ENCODE data around the gene PHKB. TPM values are rescaled to one million over a fixed set of nuclear protein-coding genes. Genes with fewer than 3 reads are reported as not detected.

PHKB gene
- polyA plus RNA-seq, 1 donor (not counting 4 experiments of a cell fraction or from before 2014, with no cell fraction given), result 71.7 TPM

DNA sequence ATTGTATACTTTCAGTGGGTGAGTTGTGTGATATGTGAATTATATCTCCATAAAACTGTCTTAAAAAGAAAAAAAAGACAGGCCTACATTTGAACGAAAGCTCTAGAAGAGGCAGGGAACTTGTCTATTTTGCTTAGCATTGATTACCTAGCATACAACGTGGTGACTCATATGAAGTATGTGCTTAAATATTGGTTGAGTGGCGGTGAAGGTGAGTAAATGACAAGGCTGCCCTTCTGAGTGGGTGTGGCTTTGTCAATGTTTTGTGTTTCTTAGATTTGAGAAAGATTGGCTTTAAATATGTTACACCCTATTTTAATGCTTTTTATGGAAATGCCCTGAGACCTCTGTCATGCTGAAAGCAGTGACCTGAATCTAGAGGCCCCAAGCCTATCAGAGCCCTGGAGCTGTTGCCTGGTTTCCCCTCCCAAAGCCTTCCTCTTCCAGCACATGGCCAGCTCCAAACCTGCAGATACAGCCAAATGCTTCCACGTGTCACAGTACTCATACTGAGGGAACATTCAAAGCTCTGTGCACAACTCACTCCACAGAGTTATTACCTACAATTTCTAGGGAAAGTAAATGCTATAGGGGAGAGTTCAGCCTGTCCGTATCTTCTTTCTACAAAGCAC is 260.0 kb downstream of the PHKB start:
- Histone ChIP-seq H3K27ac (ENCODE audit: control insufficient read depth, insufficient read depth, low read length) (no peak overlapping the region), H3K4me2 (ENCODE audit: control insufficient read depth, extremely low read depth, insufficient read depth, low read depth, low read length) (no peak overlapping the region), H3K79me2 (ENCODE audit: control insufficient read depth, insufficient read depth, low read length) (no peaks in the 10 kb centered on the region), H2AFZ (ENCODE audit: control insufficient read depth, low read length) (no peak overlapping the region), H3K27me3 (ENCODE audit: control insufficient read depth, extremely low read depth, insufficient read depth, low read length) (no peaks in the 10 kb centered on the region), H4K20me1 (ENCODE audit: control insufficient read depth, extremely low read depth, insufficient read depth, low read length) (no peaks in the 10 kb centered on the region), H3K36me3 (ENCODE audit: control insufficient read depth in 2 of 2, extremely low read depth in 1 of 2, insufficient read depth in 2 of 2, low read length in 2 of 2) (no peaks in the 10 kb centered on the region), H3K4me1 (ENCODE audit: control insufficient read depth, extremely low read depth, insufficient read depth, low read length) (peaks cover 6% of the 10 kb centered on the region), H3K9me3 (ENCODE audit: control insufficient read depth, low read depth, low read length) (no peaks in the 10 kb centered on the region), H3K9me1 (ENCODE audit: control insufficient read depth, extremely low read depth, insufficient read depth, low read length) (no peaks in the 10 kb centered on the region), H3K4me3 (ENCODE audit: control insufficient read depth in 2 of 3, extremely low read depth in 1 of 3, insufficient read depth in 2 of 3, low read depth in 1 of 3, low read length in 3 of 3) (no peak overlapping the region), H3K9ac (ENCODE audit: control insufficient read depth, extremely low read depth, insufficient read depth, low read length) (no peak overlapping the region)
- TF ChIP-seq, protein P1, sequence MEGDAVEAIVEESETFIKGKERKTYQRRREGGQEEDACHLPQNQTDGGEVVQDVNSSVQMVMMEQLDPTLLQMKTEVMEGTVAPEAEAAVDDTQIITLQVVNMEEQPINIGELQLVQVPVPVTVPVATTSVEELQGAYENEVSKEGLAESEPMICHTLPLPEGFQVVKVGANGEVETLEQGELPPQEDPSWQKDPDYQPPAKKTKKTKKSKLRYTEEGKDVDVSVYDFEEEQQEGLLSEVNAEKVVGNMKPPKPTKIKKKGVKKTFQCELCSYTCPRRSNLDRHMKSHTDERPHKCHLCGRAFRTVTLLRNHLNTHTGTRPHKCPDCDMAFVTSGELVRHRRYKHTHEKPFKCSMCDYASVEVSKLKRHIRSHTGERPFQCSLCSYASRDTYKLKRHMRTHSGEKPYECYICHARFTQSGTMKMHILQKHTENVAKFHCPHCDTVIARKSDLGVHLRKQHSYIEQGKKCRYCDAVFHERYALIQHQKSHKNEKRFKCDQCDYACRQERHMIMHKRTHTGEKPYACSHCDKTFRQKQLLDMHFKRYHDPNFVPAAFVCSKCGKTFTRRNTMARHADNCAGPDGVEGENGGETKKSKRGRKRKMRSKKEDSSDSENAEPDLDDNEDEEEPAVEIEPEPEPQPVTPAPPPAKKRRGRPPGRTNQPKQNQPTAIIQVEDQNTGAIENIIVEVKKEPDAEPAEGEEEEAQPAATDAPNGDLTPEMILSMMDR (optimal IDR thresholded peaks at IDR 0.05 in 1 of 3, IDR thresholded peaks at IDR 0.05 in 1 of 3, conservative IDR thresholded peaks at IDR 0.05 in 1 of 3; ENCODE audit: extremely low read depth in 1 of 3, insufficient read depth in 2 of 3, low read length in 3 of 3), result no peak
- no peak for TF ChIP-seq EZH2 (IDR thresholded peaks at IDR 0.05; ENCODE audit: low read length)
- FAIRE-seq (no peak), DNase-seq (ENCODE audit: low read depth, low spot score) (no peak)
- dilution Hi-C loops (cut with MboI; ENCODE audit: extremely low pct_ligation_motif_present, low sequenced_read_pairs), result no loop called here

DNA sequence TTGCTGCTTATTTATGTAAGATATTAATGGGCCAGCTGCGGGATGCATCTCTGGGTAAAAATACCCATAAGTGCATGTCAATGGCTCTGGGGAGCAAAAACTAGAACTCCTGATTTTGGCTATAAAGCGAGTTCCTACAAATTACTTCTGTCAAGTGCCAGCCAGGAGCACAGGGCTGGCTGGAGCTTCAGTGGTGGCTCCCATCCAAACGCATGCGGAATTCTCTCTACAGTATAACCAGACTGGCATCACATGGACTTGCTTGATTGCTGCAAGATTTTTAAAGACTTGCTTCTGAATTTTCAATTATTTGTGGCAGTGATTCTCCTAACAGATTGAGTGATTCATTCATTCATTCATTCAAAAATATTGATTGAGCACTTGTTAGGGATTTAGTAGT is 260.9 kb downstream of the PHKB start:
- TF ChIP-seq, protein P1 (optimal IDR thresholded peaks at IDR 0.05 in 1 of 3, IDR thresholded peaks at IDR 0.05 in 1 of 3, conservative IDR thresholded peaks at IDR 0.05 in 1 of 3; ENCODE audit: extremely low read depth in 1 of 3, insufficient read depth in 2 of 3, low read length in 3 of 3), result no peak
- TF ChIP-seq EZH2 (IDR thresholded peaks at IDR 0.05; ENCODE audit: low read length), result no peak
- Histone ChIP-seq H3K36me3 (ENCODE audit: control insufficient read depth in 2 of 2, extremely low read depth in 1 of 2, insufficient read depth in 2 of 2, low read length in 2 of 2) (no peaks in the 10 kb centered on the region), H3K9me1 (ENCODE audit: control insufficient read depth, extremely low read depth, insufficient read depth, low read length) (no peaks in the 10 kb centered on the region), H3K79me2 (ENCODE audit: control insufficient read depth, insufficient read depth, low read length) (no peaks in the 10 kb centered on the region), H3K27ac (ENCODE audit: control insufficient read depth, insufficient read depth, low read length) (no peak overlapping the region), H3K4me2 (ENCODE audit: control insufficient read depth, extremely low read depth, insufficient read depth, low read depth, low read length) (no peak overlapping the region), H3K4me3 (ENCODE audit: control insufficient read depth in 2 of 3, extremely low read depth in 1 of 3, insufficient read depth in 2 of 3, low read depth in 1 of 3, low read length in 3 of 3) (no peak overlapping the region), H2AFZ (ENCODE audit: control insufficient read depth, low read length) (no peak overlapping the region), H3K9me3 (ENCODE audit: control insufficient read depth, low read depth, low read length) (no peaks in the 10 kb centered on the region), H4K20me1 (ENCODE audit: control insufficient read depth, extremely low read depth, insufficient read depth, low read length) (no peaks in the 10 kb centered on the region), H3K9ac (ENCODE audit: control insufficient read depth, extremely low read depth, insufficient read depth, low read length) (no peak overlapping the region), H3K4me1 (ENCODE audit: control insufficient read depth, extremely low read depth, insufficient read depth, low read length) (no peaks in the 10 kb centered on the region), H3K27me3 (ENCODE audit: control insufficient read depth, extremely low read depth, insufficient read depth, low read length) (no peaks in the 10 kb centered on the region)
- FAIRE-seq (no peak), DNase-seq (ENCODE audit: low read depth, low spot score) (no peak)
- dilution Hi-C loops (cut with MboI; ENCODE audit: extremely low pct_ligation_motif_present, low sequenced_read_pairs), result no loop called here
